HL-60 (cell line): ENCODE measurements around the gene TRIP13.

Experiments
- GABPA ChIP-seq: IDR thresholded peaks from 2 replicates; pipeline ENCODE4 v1.6.1; 2012; ENCODE audit warnings: low read depth
- POLR2AphosphoS5 ChIP-seq: IDR thresholded peaks from 2 replicates; pipeline ENCODE4 v1.6.1; 2012; ENCODE audit warnings: low read depth
- TF ChIP-seq, protein P1 (sequence below): IDR thresholded peaks from one replicate; pipeline ENCODE4 v1.5.1; 2011; ENCODE audit warnings: low read length, control low read depth, inconsistent platforms; ENCODE audit not compliant: insufficient read depth

DNA sequence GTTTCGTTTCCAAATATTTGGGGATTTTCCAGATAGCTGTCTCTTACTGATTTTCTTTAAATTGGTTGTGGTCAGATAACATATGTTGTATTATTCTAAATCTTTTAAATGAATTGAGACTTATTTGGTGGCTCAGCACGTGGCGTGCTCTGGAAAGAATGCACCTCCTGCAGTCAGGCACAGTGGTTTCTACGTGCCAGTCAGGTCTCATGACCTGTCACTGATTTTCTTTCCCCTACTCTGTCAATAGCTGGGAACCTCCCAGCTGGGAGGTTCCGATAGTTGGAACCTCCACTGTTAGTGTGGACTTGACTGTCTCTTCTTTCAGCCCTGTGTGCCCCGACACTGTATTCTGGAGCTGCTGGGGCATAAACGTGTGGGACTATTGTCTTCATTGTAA, 27.6 kb downstream of the TRIP13 start:
- TF ChIP-seq, protein P1, sequence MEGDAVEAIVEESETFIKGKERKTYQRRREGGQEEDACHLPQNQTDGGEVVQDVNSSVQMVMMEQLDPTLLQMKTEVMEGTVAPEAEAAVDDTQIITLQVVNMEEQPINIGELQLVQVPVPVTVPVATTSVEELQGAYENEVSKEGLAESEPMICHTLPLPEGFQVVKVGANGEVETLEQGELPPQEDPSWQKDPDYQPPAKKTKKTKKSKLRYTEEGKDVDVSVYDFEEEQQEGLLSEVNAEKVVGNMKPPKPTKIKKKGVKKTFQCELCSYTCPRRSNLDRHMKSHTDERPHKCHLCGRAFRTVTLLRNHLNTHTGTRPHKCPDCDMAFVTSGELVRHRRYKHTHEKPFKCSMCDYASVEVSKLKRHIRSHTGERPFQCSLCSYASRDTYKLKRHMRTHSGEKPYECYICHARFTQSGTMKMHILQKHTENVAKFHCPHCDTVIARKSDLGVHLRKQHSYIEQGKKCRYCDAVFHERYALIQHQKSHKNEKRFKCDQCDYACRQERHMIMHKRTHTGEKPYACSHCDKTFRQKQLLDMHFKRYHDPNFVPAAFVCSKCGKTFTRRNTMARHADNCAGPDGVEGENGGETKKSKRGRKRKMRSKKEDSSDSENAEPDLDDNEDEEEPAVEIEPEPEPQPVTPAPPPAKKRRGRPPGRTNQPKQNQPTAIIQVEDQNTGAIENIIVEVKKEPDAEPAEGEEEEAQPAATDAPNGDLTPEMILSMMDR = no peak
- TF ChIP-seq POLR2AphosphoS5 (no peak), GABPA (no peak)
